Panc1 (cell line): ENCODE results near the gene HADH. TPM values are rescaled to one million over a fixed set of nuclear protein-coding genes. Genes with fewer than 3 reads are reported as not detected.

Experiments
- ATAC-seq: fragments of 200-7000 bp; cut with Tn5 transposase; 2 replicates; pipeline ENCODE4 v1.9.1; 2020; ENCODE audit warnings: mild to moderate bottlenecking, moderate library complexity
- BruUV-seq: library from RNA; stranded (reverse); fragments of 400-500 nt; replicated peaks from 2 replicates; lab custom pipeline; 2021; lab: Mats Ljungman, UMichigan
- CTCF ChIA-PET: fragments of 300-600 bp; sonication (Branson Sonifier 250); formaldehyde crosslinking; loops from one replicate; lab custom pipeline; 2022; ENCODE audit warnings: antibody characterized with exemption; lab: Charles Lee
- POLR2A ChIA-PET: fragments of 300-600 bp; sonication (Branson Sonifier 250); formaldehyde crosslinking; loops from one replicate; lab custom pipeline; 2022; ENCODE audit warnings: antibody characterized with exemption; lab: Charles Lee
- DNase-seq: peaks from one replicate; pipeline ENCODE4 v3.0.0-alpha.2; 2010; ENCODE audit warnings: low read depth, low spot score
- H3K27ac ChIP-seq: 2 replicates; pipeline ENCODE4 v1.5.1; 2011; ENCODE audit warnings: mild to moderate bottlenecking, low read length, inconsistent platforms
- H3K27me3 ChIP-seq: fragments of 200-500 bp; sonication (Bioruptor generic); 2 replicates; pipeline ENCODE4 v1.6.0; 2014; ENCODE audit warnings: low read length, inconsistent platforms; ENCODE audit not compliant: control insufficient read depth, insufficient read depth
- H3K36me3 ChIP-seq: fragments of 200-500 bp; sonication (Bioruptor generic); 2 replicates; pipeline ENCODE4 v1.5.1; 2014; ENCODE audit warnings: inconsistent platforms, mild to moderate bottlenecking, low read length, moderate library complexity; ENCODE audit not compliant: control insufficient read depth, insufficient read depth
- H3K4me1 ChIP-seq: 2 replicates; pipeline ENCODE4 v1.5.1; 2011; ENCODE audit warnings: inconsistent platforms, mild to moderate bottlenecking, low read length, moderate library complexity; ENCODE audit not compliant: control insufficient read depth, insufficient read depth
- H3K4me3 ChIP-seq, 2 experiments: 2 replicates each; pipeline ENCODE4 v1.5.1; 2011 to 2012; ENCODE audit warnings: low read depth in 2 of 2, low read length in 2 of 2, mild to moderate bottlenecking in 2 of 2, inconsistent platforms in 1 of 2, moderate library complexity in 1 of 2
- H3K9me3 ChIP-seq: fragments of 200-500 bp; sonication (Bioruptor generic); 2 replicates; pipeline ENCODE4 v1.5.1; 2014; ENCODE audit warnings: low read depth, mild to moderate bottlenecking, inconsistent platforms, low read length, moderate library complexity; ENCODE audit not compliant: control insufficient read depth, insufficient read depth
- CTCF ChIP-seq: fragments of 450-650 bp; IDR thresholded peaks from 2 replicates; pipeline ENCODE4 v1.5.1; 2017; ENCODE audit warnings: mild to moderate bottlenecking
- POLR2AphosphoS5 ChIP-seq: IDR thresholded peaks from 2 replicates; pipeline ENCODE4 v1.6.1; 2012; ENCODE audit warnings: mild to moderate bottlenecking, low read depth, low read length, moderate library complexity
- SIN3A ChIP-seq: IDR thresholded peaks from 2 replicates; pipeline ENCODE4 v1.6.1; 2012; ENCODE audit warnings: low read depth, mild to moderate bottlenecking, low read length, moderate library complexity, borderline replicate concordance; ENCODE audit not compliant: insufficient read depth
- TCF7L2 ChIP-seq: IDR thresholded peaks from 2 replicates; pipeline ENCODE4 v1.6.1; 2011; ENCODE audit warnings: mild to moderate bottlenecking, low read depth, low read length, inconsistent platforms
- in situ Hi-C: cut with HindIII; loops from 2 replicates; pipeline ENCODE4 v1.10.0; 2016; ENCODE audit warnings: low sequenced_read_pairs, low pct_unique_long_range_greater_than_20kb
- intact Hi-C: fragments of 100-400 bp; cut with micrococcal nuclease; formaldehyde crosslinking; loops from one replicate; pipeline ENCODE4 v1.10.0; 2022; ENCODE audit not compliant: unreplicated experiment
- total RNA-seq: library from RNA; stranded (reverse); gene quantifications from one replicate; pipeline ENCODE4 v1.2.1, GENCODE V29; 2021; ENCODE audit not compliant: unreplicated experiment
- TF ChIP-seq, protein P1 (sequence below), 2 experiments: IDR thresholded peaks; 2 replicates each; pipeline ENCODE4 v1.6.1; 2011 to 2012; ENCODE audit warnings: low read depth in 2 of 2, control low read depth in 1 of 2, low read length in 1 of 2, mild to moderate bottlenecking in 1 of 2, moderate library complexity in 1 of 2; ENCODE audit not compliant: insufficient read depth in 1 of 2

Gene HADH
- total RNA-seq, 1 experiment from 2014 or later: 20.0 TPM

DNA sequence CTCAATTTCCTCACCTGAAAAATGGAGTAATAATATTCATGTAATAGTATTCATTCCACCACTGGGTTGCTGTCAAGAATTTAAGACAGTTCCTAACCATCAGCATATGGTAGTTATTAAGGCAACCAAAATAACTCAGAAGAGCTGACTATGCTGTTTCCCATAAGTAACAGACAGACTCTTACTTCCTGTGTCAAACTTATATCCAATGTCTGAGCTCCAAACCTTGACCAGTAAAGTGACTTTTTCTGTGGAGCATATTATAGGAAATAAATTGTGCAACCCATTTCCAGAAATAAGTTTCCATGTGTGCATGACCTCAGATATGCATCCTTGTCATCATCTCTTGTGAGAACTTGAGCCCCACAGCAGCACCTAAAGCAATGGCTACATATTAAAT lies 78.8 kb downstream of the HADH start:
- no peak for TF ChIP-seq POLR2AphosphoS5
- TF ChIP-seq, protein P1, sequence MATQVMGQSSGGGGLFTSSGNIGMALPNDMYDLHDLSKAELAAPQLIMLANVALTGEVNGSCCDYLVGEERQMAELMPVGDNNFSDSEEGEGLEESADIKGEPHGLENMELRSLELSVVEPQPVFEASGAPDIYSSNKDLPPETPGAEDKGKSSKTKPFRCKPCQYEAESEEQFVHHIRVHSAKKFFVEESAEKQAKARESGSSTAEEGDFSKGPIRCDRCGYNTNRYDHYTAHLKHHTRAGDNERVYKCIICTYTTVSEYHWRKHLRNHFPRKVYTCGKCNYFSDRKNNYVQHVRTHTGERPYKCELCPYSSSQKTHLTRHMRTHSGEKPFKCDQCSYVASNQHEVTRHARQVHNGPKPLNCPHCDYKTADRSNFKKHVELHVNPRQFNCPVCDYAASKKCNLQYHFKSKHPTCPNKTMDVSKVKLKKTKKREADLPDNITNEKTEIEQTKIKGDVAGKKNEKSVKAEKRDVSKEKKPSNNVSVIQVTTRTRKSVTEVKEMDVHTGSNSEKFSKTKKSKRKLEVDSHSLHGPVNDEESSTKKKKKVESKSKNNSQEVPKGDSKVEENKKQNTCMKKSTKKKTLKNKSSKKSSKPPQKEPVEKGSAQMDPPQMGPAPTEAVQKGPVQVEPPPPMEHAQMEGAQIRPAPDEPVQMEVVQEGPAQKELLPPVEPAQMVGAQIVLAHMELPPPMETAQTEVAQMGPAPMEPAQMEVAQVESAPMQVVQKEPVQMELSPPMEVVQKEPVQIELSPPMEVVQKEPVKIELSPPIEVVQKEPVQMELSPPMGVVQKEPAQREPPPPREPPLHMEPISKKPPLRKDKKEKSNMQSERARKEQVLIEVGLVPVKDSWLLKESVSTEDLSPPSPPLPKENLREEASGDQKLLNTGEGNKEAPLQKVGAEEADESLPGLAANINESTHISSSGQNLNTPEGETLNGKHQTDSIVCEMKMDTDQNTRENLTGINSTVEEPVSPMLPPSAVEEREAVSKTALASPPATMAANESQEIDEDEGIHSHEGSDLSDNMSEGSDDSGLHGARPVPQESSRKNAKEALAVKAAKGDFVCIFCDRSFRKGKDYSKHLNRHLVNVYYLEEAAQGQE (IDR thresholded peaks at IDR 0.05; ENCODE audit: insufficient read depth in 1 of 2, low read depth in 2 of 2, low read length in 1 of 2): no peak
- TF ChIP-seq CTCF: no peak
- no peak for TF ChIP-seq TCF7L2
- TF ChIP-seq SIN3A: no peak
- in situ Hi-C loops (no loop called here), intact Hi-C loops (loop anchor here (10.0 kb wide), 1 partner anchor 506 kb away; no protein-coding TSS in a partner anchor)
- no peaks in the 10 kb centered on the region for H3K4me1 ChIP-seq
- H3K4me3 ChIP-seq: no peak overlapping the region
- H3K9me3 ChIP-seq: no peaks in the 10 kb centered on the region
- no TSS peak for BruUV-seq
- no peak overlapping the region for H3K27ac ChIP-seq
- CTCF ChIA-PET: interaction anchor here (0.6 kb wide), 1 partner anchor 1358 kb away, joined by 3 read pairs; no protein-coding TSS in a partner anchor
- POLR2A ChIA-PET: no interaction called here
- DNase-seq: no peak
- H3K27me3 ChIP-seq: no peaks in the 10 kb centered on the region; the same call in 1 of the 2 replicates
- H3K36me3 ChIP-seq: no peaks in the 10 kb centered on the region
- no peak for ATAC-seq

DNA sequence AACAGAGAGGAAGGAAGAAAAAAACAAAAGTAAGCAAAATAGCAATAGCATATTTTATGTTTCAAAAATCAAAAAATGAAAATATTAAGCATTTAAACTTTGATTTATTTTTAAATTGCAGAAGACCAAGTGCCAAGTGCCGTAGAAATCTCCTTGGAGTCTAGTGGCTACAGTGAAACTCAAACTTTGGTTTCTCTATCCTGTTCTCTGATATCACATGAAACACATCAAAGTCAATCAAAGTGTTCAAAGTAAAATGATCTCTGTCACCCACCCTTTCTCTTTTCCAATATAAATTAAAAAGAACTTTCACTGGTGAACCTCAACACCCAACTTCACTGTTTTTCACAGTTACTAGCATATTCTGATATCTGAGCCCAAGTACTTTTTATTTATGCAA lies 81.1 kb downstream of the HADH start:
- DNase-seq: no peak
- intact Hi-C loops: no loop called here
- TF ChIP-seq, protein P1 (IDR thresholded peaks at IDR 0.05; ENCODE audit: insufficient read depth in 1 of 2, low read depth in 2 of 2, low read length in 1 of 2): no peak
- TF ChIP-seq TCF7L2 (no peak), SIN3A (no peak), POLR2AphosphoS5 (no peak), CTCF (no peak)

More for the DNA sequence above, 81.1 kb downstream of the HADH start:
- ChIA-PET POLR2A (no interaction called here), CTCF (interaction anchor here (0.7 kb wide), 1 partner anchor 220 kb away, joined by 3 read pairs; no protein-coding TSS in a partner anchor)
- Histone ChIP-seq H3K4me1 (no peaks in the 10 kb centered on the region), H3K27me3 (no peaks in the 10 kb centered on the region; the same call in 1 of the 2 replicates), H3K9me3 (no peaks in the 10 kb centered on the region), H3K4me3 (no peak overlapping the region), H3K27ac (no peak overlapping the region), H3K36me3 (no peaks in the 10 kb centered on the region)
- ATAC-seq: no peak
- no TSS peak for BruUV-seq
- in situ Hi-C loops: no loop called here
